Effector CD8-positive, alpha-beta T cell (primary cell): ENCODE measurements around the gene SF3B1.
A peak's percentile ranks its signal among the peaks of the same experiment; 100 is the strongest.
"Not testable (repeated sequence)": the region's sequence is repeated elsewhere in the genome, so short reads cannot be mapped to it uniquely, and the experiment has no call there.

Source experiments
- DNase-seq: peaks from one replicate; lab custom pipeline; 2025; lab: John Stamatoyannopoulos, UW
- total RNA-seq, 4 experiments: gene quantifications; one replicate each; lab custom pipeline; 2026; lab: John Stamatoyannopoulos, UW

Gene SF3B1
- 1,049 to 1,605 (median 1,227) reads per million in 4 experiments for total RNA-seq

GRCh38 chr2:197434541-197435513, at the start of gene SF3B1:
SF3B1 (minus strand) TSS chr2:197435028; CDS start chr2:197434999, 29 bp downstream.
- DNase-seq = peak; percentile 98

GRCh38 chr2:197484248-197484647, 49.4 kb upstream of the SF3B1 start:
- not testable (repeated sequence) for DNase-seq

DNA sequence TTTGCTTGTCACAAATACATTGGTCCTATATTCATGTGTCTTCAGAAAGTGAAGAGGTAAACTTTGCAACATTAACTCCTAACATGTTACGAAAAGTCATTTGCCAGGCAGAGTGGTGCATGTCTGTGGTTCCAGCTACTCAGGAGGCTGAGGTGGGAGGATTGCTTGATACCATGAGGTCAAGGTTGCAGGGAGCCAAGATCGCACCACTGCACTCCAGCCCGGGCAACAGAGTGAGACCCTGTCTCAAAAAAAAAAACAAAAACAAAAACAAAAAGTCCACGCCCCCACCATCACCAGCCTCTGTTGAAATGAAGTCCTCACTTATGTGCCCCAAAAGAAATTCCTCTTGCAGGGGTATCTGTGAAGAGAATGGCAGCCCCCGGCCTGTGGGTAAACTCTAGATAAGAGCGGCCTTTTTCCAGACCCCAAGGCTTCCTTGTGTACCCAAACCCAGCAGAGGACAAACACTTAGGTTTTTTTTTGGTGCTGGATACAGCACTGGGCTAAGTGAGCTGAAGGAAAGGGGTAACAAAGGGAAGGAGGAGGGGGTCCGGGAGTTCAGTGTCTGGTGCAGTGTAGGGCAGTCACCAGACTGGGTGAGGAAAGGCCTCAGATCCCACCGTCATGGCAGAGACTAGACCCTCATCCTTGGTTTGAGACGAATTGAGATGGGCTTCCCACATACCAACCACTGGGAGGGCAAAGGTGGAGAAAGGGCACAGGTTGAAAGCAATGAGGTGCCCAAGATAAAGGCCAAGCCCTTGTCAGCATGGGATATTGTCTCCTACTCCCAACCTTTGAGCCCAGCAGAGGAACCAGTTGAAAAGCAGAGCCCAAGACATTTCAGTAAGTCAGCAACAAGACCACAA, 45.6 kb upstream of the SF3B1 start:
- no peak for DNase-seq

- DNase-seq = no peak
These were observed 43.0 kb upstream of the SF3B1 start for GRCh38 chr2:197477797-197478196.

GRCh38 chr2:197472166-197472565, 37.3 kb upstream of the SF3B1 start:
- DNase-seq = no peak

GRCh38 chr2:197464175-197464574, 29.3 kb upstream of the SF3B1 start:
- no peak for DNase-seq

DNA sequence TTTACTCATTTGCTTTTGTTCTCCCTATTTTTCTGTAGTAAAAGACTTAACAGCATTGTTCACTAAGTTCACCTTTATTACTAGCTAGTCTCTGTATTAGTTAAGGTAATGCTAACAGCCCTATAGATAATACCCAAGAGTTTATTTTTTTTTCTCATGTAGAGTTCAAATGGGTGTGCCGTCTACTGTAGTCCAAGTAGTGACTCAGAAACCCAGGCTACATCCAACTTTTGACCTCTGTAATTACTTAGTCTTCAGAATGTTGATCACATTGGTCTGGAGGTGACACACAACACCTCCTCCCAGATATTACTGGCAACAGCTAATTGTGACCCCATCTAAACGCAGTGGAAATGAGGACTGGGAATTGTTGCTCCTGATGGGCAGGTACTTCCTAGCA, 26.2 kb upstream of the SF3B1 start:
- DNase-seq = no peak

GRCh38 chr2:197460649-197461048, 25.8 kb upstream of the SF3B1 start:
- DNase-seq = no peak

- DNase-seq = no peak
These were observed 20.6 kb upstream of the SF3B1 start for GRCh38 chr2:197455428-197455827.

DNA sequence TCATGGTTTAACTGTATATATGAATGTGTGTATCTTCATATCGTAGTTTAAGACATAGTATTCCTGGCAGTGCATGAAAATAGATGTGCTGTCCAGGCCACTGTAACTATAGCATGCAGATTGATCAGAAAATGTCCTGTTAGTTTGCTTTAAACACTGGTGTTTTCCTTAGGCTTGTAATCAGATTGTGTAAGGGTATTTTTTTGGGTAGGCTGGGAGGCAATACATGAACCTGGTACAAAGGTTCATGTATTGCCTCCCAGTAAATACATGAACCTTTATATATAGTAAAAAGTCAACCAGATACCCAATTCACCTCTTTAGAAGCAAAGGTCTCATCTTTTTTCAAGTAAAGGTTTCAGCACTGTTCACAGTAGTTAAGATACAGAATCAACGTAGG, 20.1 kb upstream of the SF3B1 start:
- no peak for DNase-seq

- no peak for DNase-seq
These were observed 19.1 kb upstream of the SF3B1 start for GRCh38 chr2:197453914-197454398.

DNA sequence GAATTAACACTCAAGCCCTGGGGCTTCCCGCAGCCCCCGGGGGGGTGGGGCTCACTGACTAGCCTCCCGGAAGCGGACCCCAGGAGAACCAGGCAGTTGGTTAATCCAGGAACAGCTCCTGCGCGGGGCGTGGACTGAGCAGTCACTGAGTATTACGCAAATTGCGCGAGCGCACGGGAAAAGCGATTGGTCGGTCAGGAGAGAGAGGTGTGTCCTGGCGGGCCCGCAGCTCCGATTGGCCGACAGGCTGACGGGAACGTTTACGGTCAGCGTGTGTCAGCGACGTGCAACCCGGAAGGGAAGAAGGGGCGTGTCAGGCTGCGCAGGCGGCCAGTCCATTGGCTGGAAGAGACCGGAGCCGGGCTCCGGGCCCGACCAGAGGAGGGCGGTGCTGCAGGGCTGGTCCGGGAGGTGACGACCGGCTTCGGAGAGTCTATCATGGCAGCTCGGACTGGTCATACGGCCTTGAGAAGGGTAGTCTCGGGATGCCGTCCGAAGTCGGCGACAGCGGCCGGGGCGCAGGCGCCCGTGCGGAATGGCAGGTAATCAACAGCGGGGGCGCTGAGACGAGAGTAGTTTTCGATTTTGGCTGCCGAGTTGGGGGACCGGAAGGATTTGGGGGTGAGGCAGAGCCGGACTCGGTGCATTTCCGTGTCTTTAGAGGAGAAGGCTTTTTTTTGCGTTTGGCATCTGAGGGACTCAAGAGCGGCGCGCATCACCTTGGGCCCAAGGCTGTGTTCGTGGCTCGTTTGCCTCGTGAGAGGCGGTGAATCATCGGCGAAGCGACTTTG, 18.5 kb upstream of the SF3B1 start, which contains the start of gene COQ10B:
COQ10B (plus strand) TSS at position 430 of the 791 bp plus-strand sequence; CDS start at position 439, 9 bp downstream.
- DNase-seq = peak; percentile 98

- DNase-seq = no peak
These were observed 17.9 kb upstream of the SF3B1 start for GRCh38 chr2:197452754-197453122.

GRCh38 chr2:197450935-197451358, 16.1 kb upstream of the SF3B1 start:
- not testable (repeated sequence) for DNase-seq

DNA sequence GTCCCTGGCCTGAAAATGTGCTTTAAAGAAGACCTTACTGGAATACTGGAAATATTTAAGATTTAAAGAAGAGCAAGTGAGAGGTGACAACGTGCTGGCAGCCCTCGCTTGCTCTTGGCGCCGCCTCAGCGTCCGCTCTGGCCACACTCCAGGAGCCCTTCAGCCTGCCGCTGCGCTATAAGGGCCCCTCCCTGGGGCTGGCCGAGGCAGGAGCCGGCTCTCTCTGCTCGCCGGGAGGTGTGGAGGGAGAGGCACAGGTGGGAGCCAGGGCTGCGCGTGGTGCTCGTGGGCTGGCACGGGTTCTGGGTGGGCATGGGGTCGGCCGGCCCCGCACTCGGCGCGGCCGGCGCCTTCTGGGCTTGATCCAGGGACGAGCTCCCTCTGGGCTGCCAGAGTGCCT, 15.6 kb upstream of the SF3B1 start:
- DNase-seq = no peak

- DNase-seq = no peak
These were observed 12.0 kb upstream of the SF3B1 start for GRCh38 chr2:197446844-197447243.

- DNase-seq = no peak
These were observed 10.9 kb upstream of the SF3B1 start for GRCh38 chr2:197445746-197446145.

GRCh38 chr2:197442857-197443256, 8.0 kb upstream of the SF3B1 start:
- no peak for DNase-seq

DNA sequence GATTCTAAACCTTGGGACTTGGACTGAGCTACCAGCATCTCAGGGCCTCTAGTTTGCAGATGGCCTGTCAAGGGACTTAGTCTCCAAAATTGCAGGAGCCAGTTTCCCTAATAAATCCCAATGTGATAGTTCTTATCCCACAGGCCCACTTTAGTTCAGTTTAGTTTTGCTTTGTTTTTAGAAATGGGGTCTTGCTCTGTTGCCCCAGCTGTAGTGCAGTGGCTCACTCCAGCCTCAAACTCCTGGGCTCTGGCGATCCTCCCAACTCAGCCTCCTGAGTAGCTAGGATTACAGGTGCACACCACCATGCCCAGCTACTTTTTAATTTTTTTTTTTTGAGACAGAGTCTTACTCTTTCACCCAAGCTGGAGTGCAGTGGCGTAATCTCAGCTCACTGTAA, 2.6 kb upstream of the SF3B1 start:
- no peak for DNase-seq

GRCh38 chr2:197435598-197436420, 981 bp upstream of the SF3B1 start:
- DNase-seq = no peak
